HepG2 (cell line): ENCODE results near the gene PIGC. TPM values are rescaled to one million over a fixed set of nuclear protein-coding genes. Genes with fewer than 3 reads are reported as not detected.

Experiments used
- AFF4 ChIP-seq: sonication (generic); formaldehyde crosslinking; IDR thresholded peaks from 2 replicates; pipeline ENCODE4 v1.4.0; 2020; ENCODE audit warnings: missing genetic modification reagents
- AGO2 ChIP-seq: fragments of 200-400 bp; formaldehyde crosslinking; optimal IDR thresholded peaks from 2 replicates; pipeline ENCODE3; 2017; ENCODE audit warnings: mild to moderate bottlenecking, low read depth, low read length, moderate library complexity
- ARID3A ChIP-seq: IDR thresholded peaks from 2 replicates; pipeline ENCODE4 v1.6.1; 2012; ENCODE audit warnings: low read depth, low read length, improper control_type of control experiment
- E2F2 ChIP-seq: sonication (generic); formaldehyde crosslinking; IDR thresholded peaks from 2 replicates; pipeline ENCODE4 v1.4.0; 2020; ENCODE audit warnings: missing genetic modification reagents, borderline replicate concordance
- HNRNPLL ChIP-seq: fragments of 200-400 bp; formaldehyde crosslinking; IDR thresholded peaks from 2 replicates; pipeline ENCODE4 v1.6.1; 2017; ENCODE audit warnings: mild to moderate bottlenecking, low read depth, low read length; ENCODE audit not compliant: poor library complexity, severe bottlenecking
- KLF12 ChIP-seq: sonication (generic); formaldehyde crosslinking; IDR thresholded peaks from 2 replicates; pipeline ENCODE4 v1.4.0; 2020; ENCODE audit warnings: missing genetic modification reagents, borderline replicate concordance
- MTF2 ChIP-seq: sonication (generic); formaldehyde crosslinking; IDR thresholded peaks from 2 replicates; pipeline ENCODE4 v1.5.0; 2020; ENCODE audit warnings: missing genetic modification reagents, borderline replicate concordance
- MXD1 ChIP-seq: sonication (generic); formaldehyde crosslinking; IDR thresholded peaks from 2 replicates; pipeline ENCODE4 v1.4.0; 2020; ENCODE audit warnings: mild to moderate bottlenecking, missing genetic modification reagents
- NR1H2 ChIP-seq: sonication (generic); formaldehyde crosslinking; IDR thresholded peaks from 2 replicates; pipeline ENCODE4 v1.8.1; 2022; ENCODE audit warnings: low read depth, missing genetic modification reagents, borderline replicate concordance
- POLR2AphosphoS5 ChIP-seq: IDR thresholded peaks from 2 replicates; pipeline ENCODE4 v1.6.1; 2012; ENCODE audit warnings: low read depth, low read length
- PREB ChIP-seq: sonication (generic); formaldehyde crosslinking; IDR thresholded peaks from 2 replicates; pipeline ENCODE4 v1.4.0; 2020; ENCODE audit warnings: missing genetic modification reagents
- SKIL ChIP-seq: sonication (generic); formaldehyde crosslinking; IDR thresholded peaks from 2 replicates; pipeline ENCODE4 v1.8.0; 2022; ENCODE audit warnings: missing genetic modification reagents, mild to moderate bottlenecking, moderate library complexity, borderline replicate concordance
- SRF ChIP-seq: IDR thresholded peaks from 2 replicates; pipeline ENCODE4 v1.6.1; 2011; ENCODE audit warnings: mild to moderate bottlenecking, low read depth, low read length, moderate library complexity
- ZBTB26 ChIP-seq: IDR thresholded peaks from 2 replicates; pipeline ENCODE4 v1.6.1; 2016; ENCODE audit warnings: missing compliant biosample characterization, missing genetic modification reagents, borderline replicate concordance
- ZNF292 ChIP-seq: sonication (generic); formaldehyde crosslinking; IDR thresholded peaks from 2 replicates; pipeline ENCODE4 v1.8.1; 2022; ENCODE audit warnings: mild to moderate bottlenecking, low read depth, missing genetic modification reagents, borderline replicate concordance
- ZNF746 ChIP-seq: sonication (generic); formaldehyde crosslinking; IDR thresholded peaks from 2 replicates; pipeline ENCODE4 v1.8.0; 2022; ENCODE audit warnings: mild to moderate bottlenecking, missing genetic modification reagents
- polyA plus RNA-seq, 8 experiments: library from polyadenylated mRNA; depleted of rRNA in 3 of 8; stranded (reverse) in 7 of 8; unstranded in 1 of 8; fragments of >200 nt; fragmentation: Illumina TruSeq in 4 of 8; extraction: Trizol in 4 of 8; gene quantifications; 2 replicates each; pipeline versions ENCODE4 v1.2.1 to v1.2.3, GENCODE V29; 2011 to 2016; ENCODE audit warnings: low read depth in 4 of 8, missing spikeins in 1 of 8, mixed read lengths in 1 of 8; ENCODE audit not compliant: insufficient read depth in 1 of 8
- total RNA-seq, 5 experiments: library from RNA; depleted of rRNA; stranded (reverse); fragments of >200 nt; fragmentation: Illumina TruSeq; extraction: Trizol; gene quantifications; 2 replicates each; pipeline ENCODE4 v1.2.3, GENCODE V29; 2016; ENCODE audit warnings: low read depth in 1 of 5

Gene PIGC
- total and polyA plus RNA-seq, 2 of the 13 experiments (the other 11 are each of a cell fraction or from before 2014, with no cell fraction given), result 26.7 to 29.5 TPM

GRCh38 chr1:172450524-172450885 is 6.6 kb upstream of the PIGC start (continued):
- no peak for TF ChIP-seq E2F2 (CRISPR knock-in tag)
- TF ChIP-seq ARID3A, result no peak
- TF ChIP-seq ZBTB26 (CRISPR knock-in tag), result no peak
- TF ChIP-seq SRF, result no peak
- no peak for TF ChIP-seq AGO2
- TF ChIP-seq ZNF292 (CRISPR knock-in tag), result no peak
- TF ChIP-seq POLR2AphosphoS5, result no peak
- 0 out of 2 replicates have a peak, but pooled peaks have one; percentile 7 for TF ChIP-seq ZNF746
- no peak for TF ChIP-seq HNRNPLL
- TF ChIP-seq PREB (CRISPR knock-in tag), result no peak
- TF ChIP-seq MXD1 (CRISPR knock-in tag), result peak; percentile 64; the same call in 1 of the 2 replicates
- no peak for TF ChIP-seq AFF4 (CRISPR knock-in tag)
- no peak for TF ChIP-seq MTF2
- TF ChIP-seq NR1H2 (CRISPR knock-in tag), result no peak
- no peak for TF ChIP-seq KLF12
- TF ChIP-seq SKIL (CRISPR knock-in tag), result peak; percentile 36; the same call in 1 of the 2 replicates
